GM12872 (cell line): ENCODE data around the gene DAW1.

ENCODE experiments used
- CTCF ChIP-seq: IDR thresholded peaks from 3 replicates; pipeline ENCODE4 v1.5.1; 2011; ENCODE audit warnings: low read depth, mild to moderate bottlenecking, low read length, moderate library complexity; ENCODE audit not compliant: insufficient read depth

DAW1 gene

GRCh38 chr2:227871375-227871791 is at the start of gene DAW1:
TSS of gene DAW1 (plus strand) at chr2:227871631. CDS start at chr2:227871690, 59 bp downstream.
- TF ChIP-seq CTCF: no peak

- no peak for TF ChIP-seq CTCF
Measured at GRCh38 chr2:227822416-227823003, 48.9 kb upstream of the DAW1 start.

GRCh38 chr2:227823922-227824321 is 47.5 kb upstream of the DAW1 start:
- no peak for TF ChIP-seq CTCF

- no peak for TF ChIP-seq CTCF
Measured at GRCh38 chr2:227824711-227825110, 46.7 kb upstream of the DAW1 start.

GRCh38 chr2:227826019-227826521 is 45.4 kb upstream of the DAW1 start:
- TF ChIP-seq CTCF: no peak

GRCh38 chr2:227826563-227826962 is 44.9 kb upstream of the DAW1 start:
- no peak for TF ChIP-seq CTCF

GRCh38 chr2:227827143-227827542 is 44.3 kb upstream of the DAW1 start:
- no peak for TF ChIP-seq CTCF
